GM20000 (cell line): ENCODE measurements around the gene SLC25A41.

Experiments
- DNase-seq: peaks from one replicate; pipeline ENCODE4 v3.0.0; 2012; ENCODE audit warnings: low spot score
- CTCF ChIP-seq: IDR thresholded peaks from 2 replicates; pipeline ENCODE4 v1.5.1; 2012; ENCODE audit warnings: mild to moderate bottlenecking, control low read depth; ENCODE audit errors: extremely low read depth, missing control alignments

The SLC25A41 gene

GRCh38 chr19:6417713-6418561 is 15.6 kb downstream of the SLC25A41 start:
- peak; percentile 12 for DNase-seq

GRCh38 chr19:6416658-6417405 is 16.7 kb downstream of the SLC25A41 start:
- TF ChIP-seq CTCF, result no peak
- peak; percentile 22 for DNase-seq

More at GRCh38 chr19:6417713-6418561, 15.6 kb downstream of the SLC25A41 start:
- TF ChIP-seq CTCF, result no peak

GRCh38 chr19:6415591-6416190 is 17.9 kb downstream of the SLC25A41 start:
- no peak for TF ChIP-seq CTCF
- no peak for DNase-seq

DNA sequence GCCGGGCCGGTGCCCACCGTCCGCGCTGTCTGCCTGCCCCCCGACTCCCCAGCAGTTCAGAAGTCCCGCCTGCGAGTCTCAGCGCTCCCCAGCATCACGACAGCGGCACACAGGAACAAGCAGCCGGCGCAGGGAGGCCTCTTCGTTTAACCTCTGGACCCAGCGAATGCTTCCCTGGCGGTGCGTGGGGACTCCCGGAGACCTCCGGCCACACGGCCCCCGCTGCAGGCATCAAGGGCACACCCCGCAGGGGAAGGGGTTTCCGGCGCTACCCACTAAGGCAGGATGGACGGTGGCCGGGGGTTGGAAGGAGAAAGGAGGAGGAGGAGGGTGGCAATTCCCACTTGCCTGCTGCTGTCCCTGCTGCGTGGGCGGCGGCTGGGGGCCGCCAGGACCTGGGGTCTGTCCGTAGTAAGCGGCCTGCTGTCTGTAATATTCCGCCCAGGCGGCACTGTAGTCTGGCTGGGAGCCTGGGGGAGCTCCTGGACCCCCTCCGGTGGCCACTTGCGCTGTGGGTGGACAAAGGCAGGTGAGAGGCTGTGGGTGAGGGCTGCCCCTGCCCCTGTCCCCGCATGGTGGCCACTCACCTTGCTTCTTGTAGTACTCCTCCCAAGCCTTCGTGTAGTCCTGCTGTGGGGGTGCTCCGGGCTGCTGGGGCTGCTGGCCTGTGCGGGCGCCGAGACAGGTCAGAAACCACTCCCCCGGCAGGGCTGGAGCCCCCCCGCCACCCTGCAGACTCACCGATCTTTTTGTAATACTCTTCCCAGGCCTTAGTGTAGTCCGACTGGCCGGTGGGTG is 18.6 kb downstream of the SLC25A41 start:
- no peak for TF ChIP-seq CTCF
- DNase-seq, result peak; percentile 39

GRCh38 chr19:6413721-6414643 is 19.6 kb downstream of the SLC25A41 start:
- peak; percentile 13 for DNase-seq
- TF ChIP-seq CTCF, result no peak

GRCh38 chr19:6413291-6413690 is 20.3 kb downstream of the SLC25A41 start:
- TF ChIP-seq CTCF, result no peak

More at GRCh38 chr19:6413291-6413690, 20.3 kb downstream of the SLC25A41 start:
- DNase-seq, result no peak
